HEK293 (cell line): ENCODE measurements around the gene ARL5A.

ENCODE experiments used
- CTCF ChIP-seq: fragments of 450-650 bp; formaldehyde crosslinking; IDR thresholded peaks from 2 replicates; pipeline ENCODE4 v1.5.1; 2016; ENCODE audit warnings: missing biosample characterization, missing genetic modification characterization
- ELK4 ChIP-seq: IDR thresholded peaks from 2 replicates; pipeline ENCODE4 v1.6.1; 2011; ENCODE audit warnings: mild to moderate bottlenecking, low read depth, low read length, borderline replicate concordance
- PBX3 ChIP-seq: sonication (generic); formaldehyde crosslinking; IDR thresholded peaks from 2 replicates; pipeline ENCODE4 v1.8.1; 2022; ENCODE audit warnings: mild to moderate bottlenecking, moderate library complexity, missing genetic modification reagents
- ZBTB49 ChIP-seq: fragments of 450-650 bp; formaldehyde crosslinking; IDR thresholded peaks from 2 replicates; pipeline ENCODE4 v1.5.1; 2016; ENCODE audit warnings: missing biosample characterization, missing genetic modification characterization, low read depth
- ZNF155 ChIP-seq: fragments of 450-650 bp; formaldehyde crosslinking; IDR thresholded peaks from 2 replicates; pipeline ENCODE4 v1.5.1; 2016; ENCODE audit warnings: missing biosample characterization, missing genetic modification characterization
- ZNF24 ChIP-seq: fragments of 450-650 bp; formaldehyde crosslinking; IDR thresholded peaks from 2 replicates; pipeline ENCODE4 v1.5.1; 2016; ENCODE audit warnings: missing biosample characterization, missing genetic modification characterization
- ZNF274 ChIP-seq, 2 experiments: fragments of 200-500 bp in 1 of 2; fragments of 450-650 bp in 1 of 2; sonication (Bioruptor generic) in 1 of 2; formaldehyde crosslinking in 1 of 2; IDR thresholded peaks; 2 replicates each; pipeline versions ENCODE4 v1.5.1 to v1.6.1; 2014 to 2016; ENCODE audit warnings: borderline replicate concordance in 1 of 2, inconsistent platforms in 1 of 2, low read length in 1 of 2, missing biosample characterization in 1 of 2, missing genetic modification characterization in 1 of 2
- ZNF398 ChIP-seq: fragments of 450-650 bp; formaldehyde crosslinking; IDR thresholded peaks from 2 replicates; pipeline ENCODE4 v1.5.1; 2017; ENCODE audit warnings: missing biosample characterization, missing genetic modification characterization
- ZNF423 ChIP-seq: fragments of 450-650 bp; formaldehyde crosslinking; IDR thresholded peaks from 2 replicates; pipeline ENCODE4 v1.5.1; 2016; ENCODE audit warnings: missing biosample characterization, missing genetic modification characterization
- ZNF513 ChIP-seq: fragments of 450-650 bp; IDR thresholded peaks from 2 replicates; pipeline ENCODE4 v1.5.1; 2018; ENCODE audit warnings: missing biosample characterization, missing genetic modification characterization
- ZNF521 ChIP-seq: fragments of 450-650 bp; formaldehyde crosslinking; IDR thresholded peaks from 2 replicates; pipeline ENCODE4 v1.5.1; 2017; ENCODE audit warnings: missing biosample characterization, mild to moderate bottlenecking, missing genetic modification characterization
- ZNF571 ChIP-seq: fragments of 450-650 bp; formaldehyde crosslinking; IDR thresholded peaks from 2 replicates; pipeline ENCODE4 v1.5.0; 2017; ENCODE audit warnings: missing biosample characterization, missing genetic modification characterization
- ZNF677 ChIP-seq: fragments of 450-650 bp; IDR thresholded peaks from 2 replicates; pipeline ENCODE4 v1.5.0; 2018; ENCODE audit warnings: missing biosample characterization, mild to moderate bottlenecking, missing genetic modification characterization, moderate library complexity
- ZSCAN30 ChIP-seq: fragments of 450-650 bp; IDR thresholded peaks from 2 replicates; pipeline ENCODE4 v1.5.1; 2018; ENCODE audit warnings: missing biosample characterization, mild to moderate bottlenecking, missing genetic modification characterization, moderate library complexity

GRCh38 chr2:151815821-151816489 lies 12.3 kb downstream of the ARL5A start:
- TF ChIP-seq CTCF (tag by site-specific recombination) (no peak), ZNF423 (no peak), ZNF521 (tag by site-specific recombination) (no peak), ZNF677 (tag by site-specific recombination) (no peak), ZNF274 (IDR thresholded peaks at IDR 0.05; ENCODE audit: low read length) (no peak), ZNF274 (tag by site-specific recombination; IDR thresholded peaks at IDR 0.05; ENCODE audit: borderline replicate concordance) (no peak), PBX3 (CRISPR knock-in tag) (no peak), ZNF571 (no peak), ZNF155 (tag by site-specific recombination) (no peak), ZBTB49 (tag by site-specific recombination) (no peak), ZNF24 (no peak), ZNF513 (tag by site-specific recombination) (no peak), ELK4 (no peak), ZSCAN30 (no peak), ZNF398 (no peak)
